Gastrocnemius medialis (tissue), 4 donors: ENCODE results near the gene NYAP2. TPM values are rescaled to one million over a fixed set of nuclear protein-coding genes. Genes with fewer than 3 reads are reported as not detected.

Source experiments
- ATAC-seq, 2 donors: fragments of 150-250 bp; one replicate each; pipeline ENCODE4 v1.9.1; 2016
- DNase-seq, 2 donors: peaks; one replicate each; pipeline ENCODE4 v3.0.0-alpha.2; 2019
- H3K27ac ChIP-seq, 4 donors: fragments of 200-600 bp; sonication (generic); 1 replicate in 1 of 4; 2 replicates in 3 of 4; pipeline ENCODE4 v1.5.1; 2016 to 2018; ENCODE audit warnings: mild to moderate bottlenecking in 2 of 4, moderate library complexity in 1 of 4
- H3K27me3 ChIP-seq, 3 donors: fragments of 200-600 bp; sonication (generic) in 2 of 3; 1 replicate in 1 of 3; 2 replicates in 2 of 3; pipeline versions ENCODE4 v1.5.1 to v1.6.0; 2016 to 2019; ENCODE audit warnings: mild to moderate bottlenecking in 1 of 3, moderate library complexity in 1 of 3
- H3K36me3 ChIP-seq, 2 donors: fragments of 200-600 bp; sonication (generic) in 1 of 2; one replicate each; pipeline ENCODE4 v1.5.1; 2017 to 2018
- H3K4me1 ChIP-seq, 2 donors: fragments of 200-600 bp; sonication (generic) in 1 of 2; one replicate each; pipeline ENCODE4 v1.5.1; 2016 to 2017; ENCODE audit warnings: mild to moderate bottlenecking in 2 of 2
- H3K4me3 ChIP-seq, 4 donors: fragments of 200-600 bp; sonication (generic) in 3 of 4; 1 replicate in 1 of 4; 2 replicates in 3 of 4; pipeline ENCODE4 v1.5.1; 2016 to 2019; ENCODE audit warnings: mild to moderate bottlenecking in 2 of 4
- H3K9me3 ChIP-seq, 3 donors: fragments of 200-600 bp; sonication (generic) in 2 of 3; 1 replicate in 1 of 3; 2 replicates in 2 of 3; pipeline ENCODE4 v1.5.1; 2016 to 2019
- POLR2A ChIP-seq, 2 donors: fragments of 450-650 bp; IDR thresholded peaks; one replicate each; pipeline ENCODE4 v1.6.1; 2017; ENCODE audit warnings: antibody characterized with exemption in 2 of 2, mild to moderate bottlenecking in 2 of 2, moderate library complexity in 2 of 2
- in situ Hi-C, 4 donors: fragments of 200-750 bp; cut with MboI; loops; one replicate each; pipeline versions ENCODE4 v1.15.0 to v1.8.0; 2017; ENCODE audit warnings: low sequenced_read_pairs in 4 of 4
- intact Hi-C: fragments of 100-400 bp; cut with DNase I; formaldehyde crosslinking; loops from one replicate; pipeline ENCODE4 v1.15.1; 2023; ENCODE audit warnings: low total_unique reads
- total RNA-seq, 4 donors: library from RNA; depleted of rRNA; stranded (reverse); fragments of >200 nt; gene quantifications; one replicate each; pipeline versions ENCODE4 v1.1.0 to v1.2.3, GENCODE V29; 2016
- TF ChIP-seq, protein P1 (sequence below), 5 experiments: fragments of 450-650 bp in 3 of 5; fragments of 200-600 bp in 2 of 5; sonication (generic) in 2 of 5; IDR thresholded peaks in 4 of 5; conservative IDR thresholded peaks in 1 of 5; 1 replicate in 4 of 5; 2 replicates in 1 of 5; pipeline ENCODE4 v1.5.1; 2016 to 2019; ENCODE audit warnings: antibody characterized with exemption in 5 of 5, mild to moderate bottlenecking in 3 of 5, moderate library complexity in 3 of 5

Gene NYAP2
- total RNA-seq, 4 donors from 2014 or later = 0.36 to 1.7 (median 1.5) TPM

DNA sequence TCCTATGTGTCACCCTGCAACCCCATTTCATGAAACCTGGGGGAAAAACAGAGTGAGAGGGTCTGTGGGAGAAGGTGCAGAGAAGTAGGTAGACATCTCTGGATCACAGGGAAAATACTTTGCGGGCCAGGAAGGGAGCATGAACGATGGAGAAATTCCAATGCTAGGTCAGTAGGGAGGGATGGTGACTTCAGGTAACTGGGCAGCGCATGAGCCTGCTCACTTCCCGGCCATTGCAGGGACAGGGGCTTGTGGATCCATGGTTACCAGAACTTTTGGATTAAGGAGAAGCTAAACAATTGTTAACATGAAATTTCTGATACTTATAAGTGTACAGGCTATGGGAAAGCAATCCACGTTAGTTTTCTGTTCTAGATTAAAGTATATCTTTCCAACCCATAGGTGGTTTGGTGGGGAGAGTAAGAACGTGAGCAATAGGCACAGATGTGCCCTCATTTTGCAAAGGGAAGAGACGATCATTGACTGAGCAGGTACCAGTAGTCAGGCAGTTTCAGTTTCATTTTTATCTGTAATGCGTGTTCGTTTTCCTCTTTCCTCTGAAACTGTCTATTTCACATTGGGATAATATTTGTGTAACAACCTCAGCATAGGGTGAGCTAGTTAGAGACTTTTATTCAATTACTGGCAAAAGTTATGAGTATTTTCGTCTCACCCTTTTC is 65.0 kb downstream of the NYAP2 start:
- no peaks in the 10 kb centered on the region for H3K27me3 ChIP-seq
- H3K4me1 ChIP-seq = no peaks in the 10 kb centered on the region
- H3K9me3 ChIP-seq = no peaks in the 10 kb centered on the region
- in situ Hi-C loops (no loop called here), intact Hi-C loops (no loop called here)
- no peaks in the 10 kb centered on the region for H3K36me3 ChIP-seq
- ATAC-seq (no peak), DNase-seq (no peak)
- no peak overlapping the region for H3K4me3 ChIP-seq
- H3K27ac ChIP-seq = no peak overlapping the region
- no peak for TF ChIP-seq POLR2A (IDR thresholded peaks at IDR 0.05)
- TF ChIP-seq, protein P1, sequence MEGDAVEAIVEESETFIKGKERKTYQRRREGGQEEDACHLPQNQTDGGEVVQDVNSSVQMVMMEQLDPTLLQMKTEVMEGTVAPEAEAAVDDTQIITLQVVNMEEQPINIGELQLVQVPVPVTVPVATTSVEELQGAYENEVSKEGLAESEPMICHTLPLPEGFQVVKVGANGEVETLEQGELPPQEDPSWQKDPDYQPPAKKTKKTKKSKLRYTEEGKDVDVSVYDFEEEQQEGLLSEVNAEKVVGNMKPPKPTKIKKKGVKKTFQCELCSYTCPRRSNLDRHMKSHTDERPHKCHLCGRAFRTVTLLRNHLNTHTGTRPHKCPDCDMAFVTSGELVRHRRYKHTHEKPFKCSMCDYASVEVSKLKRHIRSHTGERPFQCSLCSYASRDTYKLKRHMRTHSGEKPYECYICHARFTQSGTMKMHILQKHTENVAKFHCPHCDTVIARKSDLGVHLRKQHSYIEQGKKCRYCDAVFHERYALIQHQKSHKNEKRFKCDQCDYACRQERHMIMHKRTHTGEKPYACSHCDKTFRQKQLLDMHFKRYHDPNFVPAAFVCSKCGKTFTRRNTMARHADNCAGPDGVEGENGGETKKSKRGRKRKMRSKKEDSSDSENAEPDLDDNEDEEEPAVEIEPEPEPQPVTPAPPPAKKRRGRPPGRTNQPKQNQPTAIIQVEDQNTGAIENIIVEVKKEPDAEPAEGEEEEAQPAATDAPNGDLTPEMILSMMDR (IDR thresholded peaks at IDR 0.05 in 4 of 5, conservative IDR thresholded peaks at IDR 0.05 in 1 of 5) = no peak

DNA sequence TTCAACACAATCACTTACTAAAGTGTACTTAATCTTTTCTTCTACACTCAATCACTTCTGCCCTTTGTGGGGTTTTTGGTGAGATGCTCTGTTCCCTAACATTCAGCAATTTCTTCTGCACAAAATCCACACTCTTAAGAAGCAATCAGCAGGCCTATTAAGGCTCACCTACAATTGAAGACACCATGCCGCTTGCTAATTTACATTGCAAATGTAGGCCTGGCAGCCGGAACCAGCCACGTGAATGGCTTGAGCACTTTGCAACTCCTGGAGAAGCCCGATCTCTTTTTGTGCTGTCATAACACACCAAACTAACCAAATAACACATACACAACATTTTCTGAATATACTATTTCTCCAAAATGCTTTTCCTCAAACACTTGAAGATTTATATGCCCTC is 66.3 kb downstream of the NYAP2 start:
- no peak for DNase-seq
- Histone ChIP-seq H3K4me3 (no peak overlapping the region), H3K27ac (no peak overlapping the region), H3K4me1 (no peaks in the 10 kb centered on the region), H3K36me3 (no peaks in the 10 kb centered on the region), H3K27me3 (no peaks in the 10 kb centered on the region), H3K9me3 (no peaks in the 10 kb centered on the region)
- ATAC-seq = no peak
- TF ChIP-seq, protein P1 (IDR thresholded peaks at IDR 0.05 in 4 of 5, conservative IDR thresholded peaks at IDR 0.05 in 1 of 5) = no peak
- TF ChIP-seq POLR2A (IDR thresholded peaks at IDR 0.05) = no peak
- intact Hi-C loops (no loop called here), in situ Hi-C loops (no loop called here)

DNA sequence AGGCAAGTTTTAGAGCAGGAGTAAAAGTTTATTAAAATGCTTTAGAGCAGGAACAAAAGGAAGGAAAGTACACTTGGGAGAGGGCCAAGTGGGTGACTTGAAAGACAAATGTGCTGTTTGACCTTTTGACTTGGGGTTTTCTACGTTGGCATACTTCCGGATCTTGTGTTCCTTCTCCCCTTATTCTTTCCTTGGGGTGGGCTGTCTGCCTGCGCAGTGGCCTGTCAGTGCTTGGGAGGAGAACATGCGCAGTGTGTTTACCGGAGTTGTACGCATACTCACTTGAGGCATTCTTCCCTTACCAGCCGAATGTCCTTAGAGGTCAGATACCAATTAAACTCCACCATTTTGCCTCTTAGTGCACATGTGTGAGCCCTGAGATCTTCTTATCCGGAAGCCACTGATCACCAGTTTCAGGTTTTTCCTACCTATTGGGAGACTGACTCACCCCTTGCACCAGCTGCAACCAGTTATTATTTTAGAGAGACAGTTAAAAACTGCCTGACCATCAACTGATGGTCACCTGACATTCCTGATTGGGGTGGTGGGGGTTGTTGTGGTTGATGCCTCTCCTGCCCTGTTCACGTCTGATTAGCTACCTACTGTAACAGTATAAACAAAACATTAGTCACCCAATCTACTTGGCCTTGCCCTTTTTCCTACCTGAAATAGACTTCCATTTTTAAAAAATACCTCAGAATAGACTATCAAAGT is 67.5 kb downstream of the NYAP2 start:
- H3K27ac ChIP-seq = no peak overlapping the region
- intact Hi-C loops = no loop called here
- H3K4me3 ChIP-seq = no peak overlapping the region
- DNase-seq (no peak), ATAC-seq (no peak)
- no peaks in the 10 kb centered on the region for H3K36me3 ChIP-seq
- H3K4me1 ChIP-seq = no peaks in the 10 kb centered on the region
- H3K9me3 ChIP-seq = no peaks in the 10 kb centered on the region
- in situ Hi-C loops = no loop called here
- TF ChIP-seq, protein P1 (IDR thresholded peaks at IDR 0.05 in 4 of 5, conservative IDR thresholded peaks at IDR 0.05 in 1 of 5) = no peak
- no peak for TF ChIP-seq POLR2A (IDR thresholded peaks at IDR 0.05)
- no peaks in the 10 kb centered on the region for H3K27me3 ChIP-seq

DNA sequence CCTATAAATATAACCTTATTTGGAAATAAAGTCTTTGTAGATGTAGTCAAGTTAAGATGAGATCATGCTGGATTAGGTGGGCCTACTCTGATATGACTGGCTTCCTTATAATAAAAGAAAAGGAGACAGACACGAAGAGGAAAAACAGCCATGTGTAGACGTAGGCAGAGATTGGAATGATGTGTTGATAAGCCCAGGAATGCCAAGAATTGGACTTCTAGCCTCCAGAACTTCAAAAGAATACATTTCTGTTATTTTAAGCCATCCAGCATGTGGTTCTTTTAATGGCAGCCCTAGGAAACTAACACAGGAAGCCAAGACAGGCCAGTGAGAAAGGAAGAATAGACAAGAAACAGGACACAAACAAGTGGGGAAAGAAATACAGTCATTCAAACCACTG is 68.6 kb downstream of the NYAP2 start:
- Histone ChIP-seq H3K27me3 (no peaks in the 10 kb centered on the region), H3K4me3 (no peak overlapping the region), H3K27ac (no peak overlapping the region), H3K4me1 (no peaks in the 10 kb centered on the region), H3K36me3 (no peaks in the 10 kb centered on the region), H3K9me3 (no peaks in the 10 kb centered on the region)
- in situ Hi-C loops = no loop called here
- intact Hi-C loops = no loop called here
- no peak for ATAC-seq
- no peak for DNase-seq
- TF ChIP-seq, protein P1 (IDR thresholded peaks at IDR 0.05 in 4 of 5, conservative IDR thresholded peaks at IDR 0.05 in 1 of 5) = no peak
- TF ChIP-seq POLR2A (IDR thresholded peaks at IDR 0.05) = no peak
